GM10266 (cell line): ENCODE results near the gene PLA2G6.
"Not testable (repeated sequence)": the region's sequence is repeated elsewhere in the genome, so short reads cannot be mapped to it uniquely, and the experiment has no call there.

Experiments used
- DNase-seq: peaks from one replicate; pipeline ENCODE4 v3.0.0; 2012; ENCODE audit errors: extremely low spot score
- TF ChIP-seq, protein P1 (sequence below): IDR thresholded peaks from 2 replicates; pipeline ENCODE4 v1.5.1; 2012; ENCODE audit warnings: mild to moderate bottlenecking, low read depth; ENCODE audit not compliant: control insufficient read depth, insufficient read depth; ENCODE audit errors: missing control alignments

Gene PLA2G6

DNA sequence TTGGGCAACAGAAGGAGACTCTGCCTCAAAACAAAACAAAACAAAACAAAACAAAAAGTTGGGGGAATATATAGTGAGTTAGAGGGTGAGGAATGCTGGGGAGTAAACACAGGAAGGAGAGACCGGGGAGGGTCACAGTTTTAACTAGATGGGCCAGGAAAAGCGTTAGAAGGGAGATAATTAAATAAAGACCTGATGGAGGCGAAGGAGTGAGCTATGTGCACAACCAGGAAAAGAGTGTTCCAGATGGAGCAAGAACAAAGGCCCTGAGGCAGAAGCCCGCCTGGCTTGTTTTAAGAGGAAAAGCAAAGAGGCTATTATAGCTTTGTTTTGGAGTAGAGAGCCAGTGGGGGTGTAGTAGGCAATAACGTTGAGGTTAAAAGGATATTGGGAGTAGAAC, 4.8 kb upstream of the PLA2G6 start:
- TF ChIP-seq, protein P1, sequence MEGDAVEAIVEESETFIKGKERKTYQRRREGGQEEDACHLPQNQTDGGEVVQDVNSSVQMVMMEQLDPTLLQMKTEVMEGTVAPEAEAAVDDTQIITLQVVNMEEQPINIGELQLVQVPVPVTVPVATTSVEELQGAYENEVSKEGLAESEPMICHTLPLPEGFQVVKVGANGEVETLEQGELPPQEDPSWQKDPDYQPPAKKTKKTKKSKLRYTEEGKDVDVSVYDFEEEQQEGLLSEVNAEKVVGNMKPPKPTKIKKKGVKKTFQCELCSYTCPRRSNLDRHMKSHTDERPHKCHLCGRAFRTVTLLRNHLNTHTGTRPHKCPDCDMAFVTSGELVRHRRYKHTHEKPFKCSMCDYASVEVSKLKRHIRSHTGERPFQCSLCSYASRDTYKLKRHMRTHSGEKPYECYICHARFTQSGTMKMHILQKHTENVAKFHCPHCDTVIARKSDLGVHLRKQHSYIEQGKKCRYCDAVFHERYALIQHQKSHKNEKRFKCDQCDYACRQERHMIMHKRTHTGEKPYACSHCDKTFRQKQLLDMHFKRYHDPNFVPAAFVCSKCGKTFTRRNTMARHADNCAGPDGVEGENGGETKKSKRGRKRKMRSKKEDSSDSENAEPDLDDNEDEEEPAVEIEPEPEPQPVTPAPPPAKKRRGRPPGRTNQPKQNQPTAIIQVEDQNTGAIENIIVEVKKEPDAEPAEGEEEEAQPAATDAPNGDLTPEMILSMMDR: no peak
- DNase-seq: no peak

DNA sequence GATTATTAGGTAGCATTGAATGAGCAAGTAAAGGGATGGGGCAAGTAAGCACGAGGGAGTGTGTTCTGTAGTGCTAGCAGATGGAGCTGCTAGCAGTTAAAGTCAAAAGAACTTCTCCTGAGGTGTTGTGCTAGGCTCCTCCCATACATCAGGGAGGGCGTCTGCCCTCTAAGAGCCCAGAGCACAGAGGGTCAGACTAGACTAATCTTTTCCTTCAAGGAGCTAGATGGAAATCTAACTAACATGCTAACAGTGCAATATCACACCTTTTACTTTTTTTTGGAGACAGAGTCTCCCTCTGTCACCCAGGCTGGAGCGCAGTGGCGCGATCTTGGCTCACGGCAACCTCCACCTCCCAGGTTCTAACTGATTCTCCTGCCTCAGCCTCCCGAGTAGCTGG, 3.2 kb upstream of the PLA2G6 start:
- DNase-seq: no peak
- TF ChIP-seq, protein P1: no peak

DNA sequence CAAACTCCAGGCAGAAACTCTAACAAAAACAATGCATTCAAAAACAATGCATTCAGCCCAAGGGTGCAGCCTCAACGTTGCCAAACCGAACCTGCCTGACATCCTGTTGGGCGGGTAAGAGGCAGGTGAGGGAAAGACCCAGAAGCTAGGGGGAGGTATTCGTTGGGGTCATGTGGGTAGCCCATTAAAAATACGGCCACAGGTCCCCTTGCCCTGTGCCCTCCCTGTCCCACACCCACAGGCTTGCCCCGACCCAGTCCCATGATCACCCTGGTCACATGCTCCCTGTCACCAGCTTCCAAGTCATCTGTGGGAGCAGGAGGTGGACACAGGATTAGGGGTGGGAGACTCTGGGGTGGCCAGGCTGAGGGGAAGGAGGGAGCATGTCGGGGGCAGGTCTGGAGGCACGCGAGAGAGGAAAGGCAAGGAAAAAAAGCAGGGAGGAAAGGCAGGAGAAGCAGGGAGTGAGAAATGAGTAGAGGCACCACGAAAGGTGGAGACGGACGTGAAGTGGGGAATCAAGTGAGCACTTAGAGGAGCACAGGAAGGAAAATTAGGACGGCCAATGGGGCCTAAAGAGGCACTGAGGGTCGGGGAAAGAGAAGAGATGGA, 683 bp downstream of the PLA2G6 start:
- TF ChIP-seq, protein P1: no peak
- DNase-seq: no peak

GRCh38 chr22:38178605-38178937, 3.1 kb downstream of the PLA2G6 start:
- not testable (repeated sequence) for DNase-seq

- TF ChIP-seq, protein P1: no peak
- no peak for DNase-seq
These were observed 3.6 kb downstream of the PLA2G6 start for GRCh38 chr22:38177926-38178604.

DNA sequence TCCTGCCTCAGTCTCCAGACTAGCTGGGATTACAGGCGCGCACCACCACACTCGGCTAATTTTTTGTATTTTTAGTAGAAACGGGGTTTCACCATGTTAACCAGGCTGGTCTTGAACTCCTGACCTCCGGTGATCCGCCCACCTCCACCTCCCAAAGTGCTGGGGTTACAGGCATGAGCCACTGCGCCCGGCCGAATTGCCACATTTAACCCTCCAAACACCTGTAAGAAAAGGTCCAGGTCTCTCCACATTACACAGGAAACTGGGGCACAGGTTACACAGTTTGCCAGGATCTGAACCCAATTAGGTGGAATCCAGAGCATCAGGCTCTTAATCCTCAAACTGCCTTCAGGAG, 4.1 kb downstream of the PLA2G6 start:
- DNase-seq: not testable (repeated sequence)

DNA sequence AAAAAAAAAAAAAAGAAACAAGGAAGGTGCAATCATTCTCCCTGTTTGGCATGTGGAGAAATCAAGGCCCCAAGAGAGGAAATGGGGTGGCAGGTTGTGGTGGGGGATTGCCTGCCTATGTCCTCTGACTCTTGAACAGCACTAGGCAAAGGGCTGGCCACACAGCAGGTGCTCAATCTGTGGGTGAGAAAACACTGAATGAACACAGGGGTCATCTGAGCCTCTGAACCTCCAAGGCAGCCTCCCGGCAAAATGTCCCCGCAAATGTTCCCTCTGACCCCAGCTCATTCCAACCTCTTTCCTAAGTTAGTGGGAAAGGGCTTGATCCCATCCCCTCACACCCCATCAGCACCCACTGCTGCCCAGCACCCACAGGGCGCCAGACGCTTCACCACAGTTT, 4.6 kb downstream of the PLA2G6 start:
- no peak for DNase-seq
- TF ChIP-seq, protein P1: no peak

DNA sequence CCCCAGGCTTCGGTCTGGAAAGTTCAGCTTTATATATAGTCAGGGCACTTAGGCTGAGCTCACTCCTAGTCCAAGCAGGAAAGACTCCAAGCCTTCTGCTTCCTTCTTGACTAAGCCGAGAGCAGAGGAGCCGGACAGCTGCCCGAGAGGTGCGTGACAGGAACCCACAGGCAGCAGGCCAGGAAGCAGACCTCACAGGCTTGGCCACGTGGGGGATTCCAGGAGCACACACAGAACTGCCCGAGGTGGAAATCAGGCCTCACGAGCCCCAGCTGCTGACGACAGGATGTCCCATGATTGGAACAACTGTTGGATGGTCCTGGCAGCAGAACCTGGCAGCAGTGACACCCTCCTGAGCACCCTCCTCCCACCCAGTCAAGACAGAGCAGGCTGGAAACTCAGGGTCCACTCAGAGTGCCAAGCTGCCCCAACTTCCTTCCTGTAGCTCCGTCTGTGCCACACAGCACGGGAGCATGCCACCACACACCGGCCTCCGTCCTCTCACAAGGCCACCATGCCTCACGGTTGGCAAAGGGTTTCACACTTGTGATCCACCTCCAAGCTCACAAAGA, 5.4 kb downstream of the PLA2G6 start:
- TF ChIP-seq, protein P1: no peak
- DNase-seq: peak; percentile 41
